Kidney epithelial cell (primary cell): ENCODE data around the gene NCAPG2. TPM values are rescaled to one million over a fixed set of nuclear protein-coding genes. Genes with fewer than 3 reads are reported as not detected.
"Not testable (repeated sequence)": the region's sequence is repeated elsewhere in the genome, so short reads cannot be mapped to it uniquely, and the experiment has no call there.

Experiments used
- DNase-seq: peaks from one replicate; pipeline ENCODE4 v3.0.0-alpha.2; 2010; ENCODE audit warnings: low read depth
- H3K27me3 ChIP-seq: 2 replicates; pipeline ENCODE4 v1.6.0; 2011; ENCODE audit warnings: low read length; ENCODE audit not compliant: control insufficient read depth, insufficient read depth
- H3K36me3 ChIP-seq: 2 replicates; pipeline ENCODE4 v1.5.1; 2011; ENCODE audit warnings: low read length; ENCODE audit not compliant: control insufficient read depth, insufficient read depth
- H3K4me3 ChIP-seq: 2 replicates; pipeline ENCODE4 v1.5.1; 2011; ENCODE audit warnings: low read depth, mild to moderate bottlenecking, control low read depth, low read length
- total RNA-seq: library from RNA; depleted of rRNA; stranded (reverse); fragments of >200 nt; gene quantifications from 2 replicates; pipeline ENCODE4 v1.2.3, GENCODE V29; 2015
- TF ChIP-seq, protein P1 (sequence below): IDR thresholded peaks from 2 replicates; pipeline ENCODE4 v1.5.1; 2011; ENCODE audit warnings: mild to moderate bottlenecking, moderate library complexity, low read length, control low read depth, inconsistent platforms; ENCODE audit not compliant: insufficient read depth, poor library complexity, severe bottlenecking

The NCAPG2 gene
- total RNA-seq, 1 donor from 2014 or later: 8.5 TPM

DNA sequence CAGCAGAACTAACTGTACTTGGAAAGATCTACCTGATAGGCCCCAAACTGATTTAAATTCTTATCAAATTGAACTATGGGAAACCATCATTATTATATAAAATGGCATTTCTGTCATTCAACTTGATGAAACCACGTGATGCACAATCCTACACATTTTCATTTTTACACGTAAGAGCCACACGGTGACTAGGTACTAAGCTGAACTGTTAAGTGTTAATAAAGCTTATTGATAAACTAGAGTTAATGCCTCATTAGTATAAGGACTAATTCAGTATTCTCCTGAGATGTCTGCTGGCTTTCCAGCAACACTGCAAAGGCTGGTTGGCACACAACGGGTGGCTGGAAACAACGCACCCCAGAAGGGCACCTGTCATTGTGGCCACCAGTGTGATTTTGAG, 4.6 kb downstream of the NCAPG2 start:
- no peak for DNase-seq
- H3K27me3 ChIP-seq: no peaks in the 10 kb centered on the region
- no peaks in the 10 kb centered on the region for H3K36me3 ChIP-seq
- H3K4me3 ChIP-seq: no peak overlapping the region
- TF ChIP-seq, protein P1, sequence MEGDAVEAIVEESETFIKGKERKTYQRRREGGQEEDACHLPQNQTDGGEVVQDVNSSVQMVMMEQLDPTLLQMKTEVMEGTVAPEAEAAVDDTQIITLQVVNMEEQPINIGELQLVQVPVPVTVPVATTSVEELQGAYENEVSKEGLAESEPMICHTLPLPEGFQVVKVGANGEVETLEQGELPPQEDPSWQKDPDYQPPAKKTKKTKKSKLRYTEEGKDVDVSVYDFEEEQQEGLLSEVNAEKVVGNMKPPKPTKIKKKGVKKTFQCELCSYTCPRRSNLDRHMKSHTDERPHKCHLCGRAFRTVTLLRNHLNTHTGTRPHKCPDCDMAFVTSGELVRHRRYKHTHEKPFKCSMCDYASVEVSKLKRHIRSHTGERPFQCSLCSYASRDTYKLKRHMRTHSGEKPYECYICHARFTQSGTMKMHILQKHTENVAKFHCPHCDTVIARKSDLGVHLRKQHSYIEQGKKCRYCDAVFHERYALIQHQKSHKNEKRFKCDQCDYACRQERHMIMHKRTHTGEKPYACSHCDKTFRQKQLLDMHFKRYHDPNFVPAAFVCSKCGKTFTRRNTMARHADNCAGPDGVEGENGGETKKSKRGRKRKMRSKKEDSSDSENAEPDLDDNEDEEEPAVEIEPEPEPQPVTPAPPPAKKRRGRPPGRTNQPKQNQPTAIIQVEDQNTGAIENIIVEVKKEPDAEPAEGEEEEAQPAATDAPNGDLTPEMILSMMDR: no peak

DNA sequence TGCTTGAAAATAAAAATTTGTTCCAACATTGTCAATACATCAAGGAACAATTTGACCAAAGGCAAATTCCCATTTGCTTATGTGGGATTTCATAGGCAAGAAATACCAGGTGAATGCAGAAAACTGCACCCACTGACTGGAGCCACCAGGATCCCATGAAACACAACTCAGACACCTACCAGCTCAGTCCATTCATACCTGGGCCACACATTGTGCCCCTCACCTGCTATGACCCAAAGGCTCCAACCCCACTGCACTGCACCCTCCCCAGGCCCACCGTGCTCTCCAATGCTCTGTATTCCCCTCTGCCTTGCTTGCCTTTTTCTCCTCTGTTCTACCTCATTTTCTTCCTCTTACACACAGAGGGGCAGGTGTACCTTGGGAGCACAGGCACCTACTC, 5.3 kb downstream of the NCAPG2 start:
- H3K27me3 ChIP-seq: no peaks in the 10 kb centered on the region
- H3K36me3 ChIP-seq: no peaks in the 10 kb centered on the region
- no peak overlapping the region for H3K4me3 ChIP-seq
- TF ChIP-seq, protein P1: no peak
- no peak for DNase-seq

DNA sequence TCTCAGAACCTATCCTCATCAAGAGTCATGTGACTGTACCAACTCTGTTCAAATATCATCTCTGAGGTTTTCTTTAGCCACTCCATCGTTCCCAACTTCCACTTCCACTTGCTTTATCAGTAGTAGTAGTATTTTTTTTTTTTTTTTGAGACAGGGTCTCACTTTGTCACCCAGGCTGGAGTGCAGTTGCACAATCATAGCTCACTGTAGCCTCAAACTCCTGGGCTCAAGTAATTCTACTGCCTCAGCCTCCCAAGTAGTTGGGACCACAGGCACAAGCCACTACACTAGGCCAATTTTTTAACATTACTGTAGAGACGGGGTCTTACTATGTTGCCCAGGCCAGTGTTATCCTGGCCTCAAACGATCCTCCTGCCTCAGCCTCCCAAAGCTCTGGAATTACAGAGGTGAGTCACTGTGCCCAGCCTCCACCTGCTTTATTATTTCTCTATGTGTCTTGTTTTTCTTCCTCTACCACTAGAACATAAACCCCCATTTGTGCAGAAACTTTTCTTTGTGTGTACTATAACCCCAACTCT, 5.9 kb downstream of the NCAPG2 start:
- no peaks in the 10 kb centered on the region for H3K27me3 ChIP-seq
- TF ChIP-seq, protein P1: no peak
- no peaks in the 10 kb centered on the region for H3K36me3 ChIP-seq
- DNase-seq: no peak
- no peak overlapping the region for H3K4me3 ChIP-seq

DNA sequence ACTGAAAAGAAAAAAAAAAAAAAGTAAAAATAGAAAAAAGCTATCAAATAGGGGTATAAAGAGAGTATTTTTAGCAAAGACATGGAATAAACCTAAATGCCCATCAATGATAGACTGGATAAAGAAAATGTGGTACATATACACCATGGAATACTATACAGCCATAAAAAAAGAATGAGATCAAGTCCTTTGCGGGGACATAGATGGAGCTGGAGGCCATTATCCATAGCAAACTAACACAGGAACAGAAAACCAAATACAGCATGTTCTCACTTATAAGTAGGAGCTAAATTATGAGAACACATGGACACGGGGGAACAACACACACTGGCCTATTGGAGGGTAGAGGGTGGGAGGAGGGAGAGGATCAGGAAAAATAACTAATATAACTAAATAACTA, 7.0 kb downstream of the NCAPG2 start:
- not testable (repeated sequence) for H3K27me3 ChIP-seq, DNase-seq, H3K36me3 ChIP-seq, H3K4me3 ChIP-seq

DNA sequence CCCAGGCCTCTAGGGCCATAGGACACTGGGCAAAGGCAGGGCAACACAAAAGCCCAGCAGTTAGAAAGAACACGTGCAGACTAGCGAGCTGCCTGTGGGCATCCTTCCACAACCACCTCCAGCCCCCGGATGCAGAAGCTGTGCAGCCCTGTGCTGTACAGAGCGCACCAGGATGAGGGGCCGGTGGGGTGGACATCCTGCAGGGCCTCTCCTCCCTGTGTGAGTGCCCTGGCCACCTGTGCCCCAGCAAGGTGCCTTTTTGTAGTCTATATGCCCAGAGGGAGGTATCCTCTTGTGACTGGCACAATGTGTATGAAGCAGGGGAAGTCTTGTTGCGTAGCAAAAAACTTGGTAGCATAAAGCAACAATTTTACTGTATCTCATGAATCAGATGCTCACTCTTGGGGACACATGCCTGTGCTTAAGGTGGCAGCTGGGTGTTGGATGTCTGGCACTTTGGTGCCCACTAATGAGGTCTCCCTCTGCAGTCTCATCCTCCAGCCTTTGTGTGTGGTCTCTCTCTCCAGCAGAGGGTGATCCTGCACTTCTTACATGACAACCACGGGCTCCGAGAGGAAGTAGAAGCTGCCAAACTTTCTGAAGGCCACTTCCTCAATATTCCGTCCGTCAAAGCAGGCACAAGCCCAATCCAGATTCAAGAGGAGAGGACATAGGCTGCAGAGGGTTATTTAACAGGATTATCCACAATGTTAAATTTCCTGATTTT, 8.7 kb downstream of the NCAPG2 start:
- no peak for DNase-seq
- TF ChIP-seq, protein P1: peak; percentile 44
- H3K27me3 ChIP-seq: no peaks in the 10 kb centered on the region
- no peaks in the 10 kb centered on the region for H3K36me3 ChIP-seq
- H3K4me3 ChIP-seq: no peak overlapping the region

DNA sequence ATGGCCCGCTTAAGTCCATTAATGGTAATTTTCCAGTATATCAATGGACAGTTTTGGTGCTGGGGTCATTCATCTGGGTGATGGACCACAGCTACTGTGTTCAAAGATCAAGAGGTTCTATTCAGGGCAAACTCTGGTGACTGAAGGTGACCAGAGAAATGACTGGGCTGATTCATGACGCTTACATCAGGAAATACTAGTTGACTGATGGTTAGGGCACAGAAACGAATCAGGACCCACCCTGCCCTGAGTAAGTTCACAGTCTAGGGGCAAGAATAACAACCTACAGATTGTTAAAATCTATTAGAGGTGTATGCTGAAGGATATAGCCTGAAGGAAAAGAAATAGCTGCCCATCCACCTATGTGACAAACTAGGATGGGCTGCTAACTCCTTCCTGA, 9.5 kb downstream of the NCAPG2 start:
- H3K36me3 ChIP-seq: no peaks in the 10 kb centered on the region
- no peak for DNase-seq
- no peaks in the 10 kb centered on the region for H3K27me3 ChIP-seq
- no peak overlapping the region for H3K4me3 ChIP-seq
- TF ChIP-seq, protein P1: no peak
